Sciatic nerve (tissue), 2 donors: ENCODE measurements around the gene ZNF726. TPM values are rescaled to one million over a fixed set of nuclear protein-coding genes. Genes with fewer than 3 reads are reported as not detected.
"Not testable (repeated sequence)": the region's sequence is repeated elsewhere in the genome, so short reads cannot be mapped to it uniquely, and the experiment has no call there.

ENCODE experiments used
- ATAC-seq: fragments of 200-7000 bp; cut with Tn5 transposase; one replicate; pipeline ENCODE4 v1.9.1; 2020; ENCODE audit warnings: mild to moderate bottlenecking, moderate library complexity
- DNase-seq: peaks from one replicate; pipeline ENCODE4 v3.0.0-alpha.2; 2020; ENCODE audit warnings: low spot score
- intact Hi-C: fragments of 100-400 bp; cut with DNase I; formaldehyde crosslinking; loops from one replicate; pipeline ENCODE4 v1.14.2; 2022
- total RNA-seq: library from RNA; stranded (reverse); fragmentation: NEBNext Ultra II Directional; extraction: Animal tissue kit (Norgen Biotek cat#: 25700); gene quantifications from one replicate; pipeline ENCODE4 v1.2.1, GENCODE V29; 2021
- donor health status: DM: no; HTN: no; CAD: no.
- donor health status: DM: no; HTN: no; CAD: no.

Gene ZNF726
- 1.2 TPM for total RNA-seq

GRCh38 chr19:23914402-23915286 is at the start of gene ZNF726:
Gene ZNF726 (plus strand): TSS chr19:23914886. CDS start chr19:23914995, 109 bp downstream.
- ATAC-seq (peak; percentile 99), DNase-seq (peak; percentile 90)
- intact Hi-C loops: no loop called here

- no peak for ATAC-seq
- DNase-seq: no peak
- intact Hi-C loops: no loop called here
Observed at GRCh38 chr19:23867895-23868294, 46.8 kb upstream of the ZNF726 start.

- DNase-seq (no peak), ATAC-seq (no peak)
- intact Hi-C loops: no loop called here
Observed at GRCh38 chr19:23868630-23869029, 46.1 kb upstream of the ZNF726 start.

GRCh38 chr19:23872282-23872919 is 42.3 kb upstream of the ZNF726 start:
- intact Hi-C loops: loop anchor here (5.0 kb wide), 1 partner anchor 95 kb away; no protein-coding TSS in a partner anchor
- ATAC-seq (no peak), DNase-seq (no peak)

- ATAC-seq: no peak
- intact Hi-C loops: loop anchor here (2.0 kb wide), 1 partner anchor 55 kb away; no protein-coding TSS in a partner anchor
- DNase-seq: no peak
Observed at GRCh38 chr19:23876261-23876660, 38.4 kb upstream of the ZNF726 start.

GRCh38 chr19:23876756-23877155 is 37.9 kb upstream of the ZNF726 start:
- not testable (repeated sequence) for DNase-seq, ATAC-seq
- intact Hi-C loops: loop anchor here (2.0 kb wide), 1 partner anchor 54 kb away; no protein-coding TSS in a partner anchor

- ATAC-seq: no peak
- intact Hi-C loops: no loop called here
Observed at GRCh38 chr19:23882493-23882892, 32.2 kb upstream of the ZNF726 start.

GRCh38 chr19:23884363-23884762 is 30.3 kb upstream of the ZNF726 start:
- intact Hi-C loops: no loop called here
- no peak for DNase-seq
- ATAC-seq: no peak

More at GRCh38 chr19:23882493-23882892, 32.2 kb upstream of the ZNF726 start:
- no peak for DNase-seq

GRCh38 chr19:23887642-23888041 is 27.0 kb upstream of the ZNF726 start:
- DNase-seq: no peak
- intact Hi-C loops: no loop called here
- ATAC-seq: no peak

GRCh38 chr19:23896096-23896495 is 18.6 kb upstream of the ZNF726 start:
- ATAC-seq, DNase-seq, intact Hi-C loops: not testable (repeated sequence)

- intact Hi-C loops: no loop called here
- DNase-seq: no peak
- ATAC-seq: no peak
Observed at GRCh38 chr19:23896912-23897311, 17.8 kb upstream of the ZNF726 start.

GRCh38 chr19:23901360-23901759 is 13.3 kb upstream of the ZNF726 start:
- DNase-seq (no peak), ATAC-seq (no peak)
- intact Hi-C loops: no loop called here

GRCh38 chr19:23904406-23904805 is 10.3 kb upstream of the ZNF726 start:
- intact Hi-C loops: no loop called here
- DNase-seq (no peak), ATAC-seq (no peak)

- intact Hi-C loops: no loop called here
- DNase-seq: no peak
- ATAC-seq: no peak
Observed at GRCh38 chr19:23905771-23906170, 8.9 kb upstream of the ZNF726 start.

- intact Hi-C loops: no loop called here
- no peak for DNase-seq
- no peak for ATAC-seq
Observed at GRCh38 chr19:23906835-23907234, 7.9 kb upstream of the ZNF726 start.

GRCh38 chr19:23908165-23908564 is 6.5 kb upstream of the ZNF726 start:
- ATAC-seq: no peak
- DNase-seq: no peak
- intact Hi-C loops: no loop called here

- no peak for ATAC-seq
- intact Hi-C loops: no loop called here
- DNase-seq: no peak
Observed at GRCh38 chr19:23909222-23909621, 5.5 kb upstream of the ZNF726 start.

- DNase-seq (no peak), ATAC-seq (no peak)
- intact Hi-C loops: no loop called here
Observed at GRCh38 chr19:23913931-23914330, 755 bp upstream of the ZNF726 start.

GRCh38 chr19:23916991-23917390 is 2.3 kb downstream of the ZNF726 start:
- intact Hi-C loops: no loop called here
- ATAC-seq: no peak
- DNase-seq: no peak

GRCh38 chr19:23917856-23918255 is 3.2 kb downstream of the ZNF726 start:
- DNase-seq (no peak), ATAC-seq (no peak)
- intact Hi-C loops: no loop called here
